HEK293 (cell line): ENCODE results near the gene RFK.

ENCODE experiments used
- MZF1 ChIP-seq: fragments of 450-650 bp; formaldehyde crosslinking; IDR thresholded peaks from 2 replicates; pipeline ENCODE4 v1.5.1; 2017; ENCODE audit warnings: missing biosample characterization, missing genetic modification characterization, borderline replicate concordance
- REPIN1 ChIP-seq: fragments of 450-650 bp; formaldehyde crosslinking; IDR thresholded peaks from 2 replicates; pipeline ENCODE4 v1.5.1; 2017; ENCODE audit warnings: missing biosample characterization, missing genetic modification characterization, low read depth
- ZBTB7A ChIP-seq: fragments of 450-650 bp; formaldehyde crosslinking; IDR thresholded peaks from 2 replicates; pipeline ENCODE4 v1.5.1; 2016; ENCODE audit warnings: low read depth, missing biosample characterization, missing genetic modification characterization
- ZNF221 ChIP-seq: fragments of 450-650 bp; formaldehyde crosslinking; IDR thresholded peaks from 2 replicates; pipeline ENCODE4 v1.5.1; 2017; ENCODE audit warnings: missing biosample characterization, missing genetic modification characterization, borderline replicate concordance
- ZNF777 ChIP-seq: fragments of 450-650 bp; formaldehyde crosslinking; IDR thresholded peaks from 2 replicates; pipeline ENCODE4 v1.5.1; 2017; ENCODE audit warnings: missing biosample characterization, missing genetic modification characterization, borderline replicate concordance
- TF ChIP-seq, protein P1 (sequence below): fragments of 450-650 bp; formaldehyde crosslinking; IDR thresholded peaks from 2 replicates; pipeline ENCODE4 v1.5.1; 2016; ENCODE audit warnings: missing biosample characterization, missing genetic modification characterization

DNA sequence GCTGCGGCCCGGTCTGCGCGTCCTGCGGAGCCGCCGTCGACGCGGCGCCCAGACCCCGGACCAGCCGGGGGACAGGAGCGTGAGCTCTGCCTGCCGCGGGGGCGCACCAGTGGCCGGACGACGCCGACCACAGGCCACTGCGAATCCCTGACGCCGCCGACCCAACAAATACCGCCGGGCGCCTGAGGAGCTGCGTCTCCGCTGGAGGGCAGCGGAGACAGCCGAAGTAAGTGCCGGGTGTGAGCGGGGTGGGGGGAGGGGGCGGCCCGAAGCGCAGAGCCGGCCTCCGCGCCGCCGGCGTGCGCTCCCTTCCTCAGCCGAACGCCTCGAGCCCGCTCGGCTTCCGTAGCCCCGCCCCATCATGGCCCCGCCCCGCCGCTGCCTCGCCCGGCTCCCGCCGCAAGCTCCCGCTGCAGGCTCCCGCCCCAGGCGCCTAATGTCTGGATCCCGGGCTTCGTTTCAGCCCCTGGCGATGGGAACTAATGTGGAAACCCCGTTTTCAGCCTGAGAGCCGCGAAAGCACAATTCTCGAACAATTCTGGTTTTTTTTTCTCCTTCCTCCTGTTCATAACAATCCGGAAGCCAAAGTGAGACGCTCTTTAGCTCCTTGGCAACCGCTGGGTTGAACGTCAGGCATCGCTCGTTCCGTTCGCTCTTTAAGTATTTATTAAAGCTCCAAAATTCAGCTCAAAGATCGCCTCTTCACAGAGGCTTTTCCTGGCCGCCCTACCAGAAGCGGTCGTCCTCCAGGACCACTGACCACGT lies at the start of gene RFK:
- TF ChIP-seq, protein P1, sequence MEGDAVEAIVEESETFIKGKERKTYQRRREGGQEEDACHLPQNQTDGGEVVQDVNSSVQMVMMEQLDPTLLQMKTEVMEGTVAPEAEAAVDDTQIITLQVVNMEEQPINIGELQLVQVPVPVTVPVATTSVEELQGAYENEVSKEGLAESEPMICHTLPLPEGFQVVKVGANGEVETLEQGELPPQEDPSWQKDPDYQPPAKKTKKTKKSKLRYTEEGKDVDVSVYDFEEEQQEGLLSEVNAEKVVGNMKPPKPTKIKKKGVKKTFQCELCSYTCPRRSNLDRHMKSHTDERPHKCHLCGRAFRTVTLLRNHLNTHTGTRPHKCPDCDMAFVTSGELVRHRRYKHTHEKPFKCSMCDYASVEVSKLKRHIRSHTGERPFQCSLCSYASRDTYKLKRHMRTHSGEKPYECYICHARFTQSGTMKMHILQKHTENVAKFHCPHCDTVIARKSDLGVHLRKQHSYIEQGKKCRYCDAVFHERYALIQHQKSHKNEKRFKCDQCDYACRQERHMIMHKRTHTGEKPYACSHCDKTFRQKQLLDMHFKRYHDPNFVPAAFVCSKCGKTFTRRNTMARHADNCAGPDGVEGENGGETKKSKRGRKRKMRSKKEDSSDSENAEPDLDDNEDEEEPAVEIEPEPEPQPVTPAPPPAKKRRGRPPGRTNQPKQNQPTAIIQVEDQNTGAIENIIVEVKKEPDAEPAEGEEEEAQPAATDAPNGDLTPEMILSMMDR (tag by site-specific recombination): peak; percentile 87
- no peak for TF ChIP-seq REPIN1
- TF ChIP-seq MZF1: no peak
- TF ChIP-seq ZNF221 (tag by site-specific recombination): no peak
- no peak; the same call in 1 of the 2 replicates for TF ChIP-seq ZNF777
- TF ChIP-seq ZBTB7A: no peak
